Sigmoid colon (tissue), 4 donors: ENCODE data around the gene MAP3K14.

Experiments used
- CTCF ChIP-seq, 4 experiments: fragments of 450-650 bp in 3 of 4; fragments of 200-600 bp in 1 of 4; IDR thresholded peaks; one replicate each; pipeline ENCODE4 v1.5.1; 2016 to 2019; ENCODE audit warnings: antibody characterized with exemption in 4 of 4, mild to moderate bottlenecking in 3 of 4, moderate library complexity in 2 of 4
- POLR2AphosphoS5 ChIP-seq, 4 donors: sonication (generic); formaldehyde crosslinking; IDR thresholded peaks; one replicate each; pipeline ENCODE4 v1.6.1; 2017; ENCODE audit warnings: antibody characterized with exemption in 4 of 4

GRCh38 chr17:45220079-45220478 is 96.7 kb downstream of the MAP3K14 start:
- no peak for TF ChIP-seq CTCF (IDR thresholded peaks at IDR 0.05)
- TF ChIP-seq POLR2AphosphoS5 (IDR thresholded peaks at IDR 0.05): no peak
